HCT116 (cell line): Measurements from ENCODE around the gene DNAAF5. TPM values are rescaled to one million over a fixed set of nuclear protein-coding genes. Genes with fewer than 3 reads are reported as not detected.

ENCODE experiments used
- ATAC-seq: fragments of 200-7000 bp; cut with Tn5 transposase; 2 replicates; pipeline ENCODE4 v1.9.1; 2020; ENCODE audit warnings: mild to moderate bottlenecking, moderate library complexity
- BruUV-seq: library from RNA; stranded (reverse); fragments of 400-500 nt; replicated peaks from 2 replicates; lab custom pipeline; 2021; lab: Mats Ljungman, UMichigan
- CTCF ChIA-PET: fragments of 300-600 bp; sonication (Branson Sonifier 250); formaldehyde crosslinking; loops from one replicate; lab custom pipeline; 2021; ENCODE audit warnings: antibody characterized with exemption; lab: Charles Lee
- POLR2A ChIA-PET: fragments of 300-600, 350-600 bp; sonication (Branson Sonifier 250); formaldehyde crosslinking; loops from one replicate; lab custom pipeline; 2021; ENCODE audit warnings: antibody characterized with exemption; lab: Charles Lee
- RAD21 ChIA-PET, 2 experiments: fragments of 300-600 bp; sonication (Branson Sonifier 250); formaldehyde crosslinking; loops; one replicate each; lab custom pipeline; 2023; ENCODE audit warnings: low total read pairs in 2 of 2; ENCODE audit not compliant: uncharacterized antibody in 2 of 2, unreplicated experiment in 2 of 2, low non-redundant PET in 1 of 2; lab: Charles Lee
- DNase-seq: peaks from one replicate; pipeline ENCODE4 v3.0.0-alpha.2; 2010; ENCODE audit warnings: low read depth, low spot score
- H2AFZ ChIP-seq: fragments of 200-600 bp; shearing (Covaris generic), sonication (generic); 2 replicates; pipeline ENCODE4 v1.6.1; 2017; ENCODE audit warnings: low read depth, mixed run types, mixed read lengths, antibody characterized with exemption, low read length; ENCODE audit not compliant: poor library complexity, severe bottlenecking
- H3K27ac ChIP-seq: 2 replicates; pipeline ENCODE4 v1.5.1; 2012; ENCODE audit warnings: low read depth, low read length
- H3K27me3 ChIP-seq: fragments of 200-600 bp; sonication (generic); 2 replicates; pipeline ENCODE4 v1.6.1; 2016; ENCODE audit warnings: mixed run types, low read length, mixed read lengths; ENCODE audit not compliant: insufficient read depth
- H3K36me3 ChIP-seq, 2 experiments: fragments of 200-500 bp in 1 of 2; fragments of 200-600 bp in 1 of 2; sonication (Bioruptor generic) in 1 of 2; sonication (generic) in 1 of 2; 2 replicates each; pipeline versions ENCODE4 v1.5.1 to v1.6.1; 2014 to 2016; ENCODE audit warnings: low read length in 2 of 2, inconsistent platforms in 1 of 2, mixed read lengths in 1 of 2, mixed run types in 1 of 2; ENCODE audit not compliant: insufficient read depth in 2 of 2, control insufficient read depth in 1 of 2
- H3K4me1 ChIP-seq, 2 experiments: fragments of 200-600 bp in 1 of 2; sonication (generic) in 1 of 2; 2 replicates each; pipeline versions ENCODE4 v1.5.1 to v1.6.1; 2012 to 2017; ENCODE audit warnings: low read length in 2 of 2, inconsistent platforms in 1 of 2, mild to moderate bottlenecking in 1 of 2, mixed read lengths in 1 of 2, mixed run types in 1 of 2, moderate library complexity in 1 of 2; ENCODE audit not compliant: insufficient read depth in 2 of 2, control insufficient read depth in 1 of 2
- H3K4me2 ChIP-seq: fragments of 200-600 bp; sonication (generic); 2 replicates; pipeline ENCODE4 v1.6.1; 2017; ENCODE audit warnings: mixed run types, low read length, mixed read lengths
- H3K4me3 ChIP-seq, 2 experiments: fragments of 200-600 bp in 1 of 2; sonication (generic) in 1 of 2; replicated peaks in 1 of 2; 2 replicates each; pipeline ENCODE4 v1.5.1; 2011 to 2016; ENCODE audit warnings: low read length in 2 of 2, control low read depth in 1 of 2, low read depth in 1 of 2, mild to moderate bottlenecking in 1 of 2, mixed read lengths in 1 of 2, mixed run types in 1 of 2
- H3K79me2 ChIP-seq: fragments of 200-600 bp; sonication (generic); 2 replicates; pipeline ENCODE4 v1.6.1; 2017; ENCODE audit warnings: mild to moderate bottlenecking, mixed run types, low read length, moderate library complexity, mixed read lengths; ENCODE audit not compliant: insufficient read depth
- H3K9ac ChIP-seq: fragments of 200-600 bp; sonication (generic); 2 replicates; pipeline ENCODE4 v1.6.1; 2016; ENCODE audit warnings: low read length, mixed read lengths
- H3K9me2 ChIP-seq: fragments of 200-600 bp; sonication (generic), shearing (Covaris generic); 2 replicates; pipeline ENCODE4 v1.6.1; 2017; ENCODE audit warnings: mixed run types, mild to moderate bottlenecking, moderate library complexity; ENCODE audit not compliant: insufficient read depth
- H3K9me3 ChIP-seq, 2 experiments: fragments of 200-500 bp in 1 of 2; fragments of 200-600 bp in 1 of 2; sonication (Bioruptor generic) in 1 of 2; sonication (generic) in 1 of 2; 2 replicates each; pipeline ENCODE4 v1.6.1; 2014 to 2017; ENCODE audit warnings: low read length in 2 of 2, mixed read lengths in 2 of 2, inconsistent platforms in 1 of 2, low read depth in 1 of 2, mild to moderate bottlenecking in 1 of 2, mixed run types in 1 of 2, moderate library complexity in 1 of 2; ENCODE audit not compliant: control insufficient read depth in 1 of 2, insufficient read depth in 1 of 2
- H4K20me1 ChIP-seq: fragments of 200-600 bp; sonication (generic), shearing (Covaris generic); 2 replicates; pipeline ENCODE4 v1.6.1; 2017; ENCODE audit warnings: mixed run types, mild to moderate bottlenecking, moderate library complexity; ENCODE audit not compliant: insufficient read depth
- ATF3 ChIP-seq: IDR thresholded peaks from 2 replicates; pipeline ENCODE4 v1.6.1; 2012
- CBX3 ChIP-seq: IDR thresholded peaks from 2 replicates; pipeline ENCODE4 v1.6.1; 2012; ENCODE audit warnings: low read depth
- CEBPB ChIP-seq: IDR thresholded peaks from 2 replicates; pipeline ENCODE4 v1.6.1; 2012; ENCODE audit warnings: low read depth
- CTCF ChIP-seq, 3 experiments: fragments of 200-600 bp in 1 of 3; sonication (generic) in 1 of 3; IDR thresholded peaks in 2 of 3; conservative IDR thresholded peaks in 1 of 3; 2 replicates each; pipeline ENCODE4 v1.5.1; 2012 to 2017; ENCODE audit warnings: low read depth in 2 of 3, low read length in 2 of 3, antibody characterized with exemption in 1 of 3, borderline replicate concordance in 1 of 3, control low read depth in 1 of 3, mild to moderate bottlenecking in 1 of 3, mixed read lengths in 1 of 3, mixed run types in 1 of 3, moderate library complexity in 1 of 3; ENCODE audit not compliant: insufficient read depth in 1 of 3
- EGR1 ChIP-seq: IDR thresholded peaks from 2 replicates; pipeline ENCODE4 v1.6.1; 2012; ENCODE audit warnings: low read depth
- ELF1 ChIP-seq: IDR thresholded peaks from 2 replicates; pipeline ENCODE4 v1.6.1; 2012; ENCODE audit warnings: low read depth, borderline replicate concordance
- EZH2 ChIP-seq: fragments of 200-600 bp; sonication (generic); IDR thresholded peaks from 2 replicates; pipeline ENCODE4 v1.6.1; 2017; ENCODE audit warnings: antibody characterized with exemption, mixed run types
- EZH2phosphoT487 ChIP-seq: fragments of 200-600 bp; IDR thresholded peaks from 2 replicates; pipeline ENCODE4 v1.6.1; 2018; ENCODE audit warnings: antibody characterized with exemption, borderline replicate concordance
- JUND ChIP-seq: IDR thresholded peaks from 2 replicates; pipeline ENCODE4 v1.6.1; 2012
- MAX ChIP-seq: IDR thresholded peaks from 2 replicates; pipeline ENCODE4 v1.6.1; 2012
- POLR2A ChIP-seq: IDR thresholded peaks from 2 replicates; pipeline ENCODE4 v1.7.0; 2011; ENCODE audit warnings: borderline replicate concordance; ENCODE audit not compliant: insufficient read depth, insufficient read length; ENCODE audit errors: extremely low read depth
- RAD21 ChIP-seq: IDR thresholded peaks from 2 replicates; pipeline ENCODE4 v1.6.1; 2012; ENCODE audit warnings: low read depth, mild to moderate bottlenecking
- REST ChIP-seq: IDR thresholded peaks from 2 replicates; pipeline ENCODE4 v1.6.1; 2012; ENCODE audit warnings: low read depth
- SIN3A ChIP-seq: IDR thresholded peaks from 2 replicates; pipeline ENCODE4 v1.6.1; 2012; ENCODE audit warnings: low read depth
- SP1 ChIP-seq: IDR thresholded peaks from 2 replicates; pipeline ENCODE4 v1.6.1; 2012; ENCODE audit warnings: low read depth
- TCF7L2 ChIP-seq: IDR thresholded peaks from 2 replicates; pipeline ENCODE4 v1.7.0; 2011; ENCODE audit warnings: borderline replicate concordance, inconsistent platforms; ENCODE audit not compliant: insufficient read depth, insufficient read length; ENCODE audit errors: extremely low read depth
- ZBTB33 ChIP-seq: IDR thresholded peaks from 2 replicates; pipeline ENCODE4 v1.6.1; 2011; ENCODE audit warnings: mild to moderate bottlenecking, low read length, moderate library complexity; ENCODE audit not compliant: insufficient replicate concordance; ENCODE audit errors: extremely low read depth
- ZFX ChIP-seq: fragments of 450-650 bp; IDR thresholded peaks from 2 replicates; pipeline ENCODE4 v1.6.1; 2017
- ZNF274 ChIP-seq: fragments of 200-500 bp; sonication (Bioruptor generic); IDR thresholded peaks from 2 replicates; pipeline ENCODE4 v1.6.1; 2014; ENCODE audit warnings: mild to moderate bottlenecking, low read depth, low read length, inconsistent platforms
- intact Hi-C: fragments of 100-400 bp; cut with micrococcal nuclease; formaldehyde crosslinking; loops from 2 replicates; pipeline ENCODE4 v1.10.0; 2022
- total RNA-seq: library from RNA; stranded (reverse); gene quantifications from one replicate; pipeline ENCODE4 v1.2.1, GENCODE V29; 2021; ENCODE audit not compliant: unreplicated experiment

Gene DNAAF5
- total RNA-seq, 1 experiment from 2014 or later: 69.4 TPM

- no peaks in the 10 kb centered on the region for H3K27me3 ChIP-seq
- H3K4me1 ChIP-seq: no peaks in the 10 kb centered on the region
- no peaks in the 10 kb centered on the region for H4K20me1 ChIP-seq
- intact Hi-C loops: no loop called here
- no TSS peak for BruUV-seq
- TF ChIP-seq ZNF274: no peak
- TF ChIP-seq REST: no peak
- no peak for TF ChIP-seq CTCF (IDR thresholded peaks at IDR 0.05 in 2 of 3, conservative IDR thresholded peaks at IDR 0.05 in 1 of 3; ENCODE audit: borderline replicate concordance in 1 of 3, insufficient read depth in 1 of 3, low read depth in 2 of 3, low read length in 2 of 3)
- TF ChIP-seq ZFX: no peak
- TF ChIP-seq RAD21: no peak
- TF ChIP-seq EGR1: no peak
- TF ChIP-seq CBX3: no peak
- TF ChIP-seq POLR2A: no peak
- no peak for TF ChIP-seq EZH2phosphoT487
- no peak for TF ChIP-seq ZBTB33
- TF ChIP-seq ATF3: no peak
- TF ChIP-seq CEBPB: no peak
- TF ChIP-seq ELF1: no peak
- no peak for TF ChIP-seq EZH2
- no peak for TF ChIP-seq SP1
- no peak for TF ChIP-seq JUND
- no peak for TF ChIP-seq SIN3A
- no peak for TF ChIP-seq TCF7L2
- TF ChIP-seq MAX: no peak
- no peaks in the 10 kb centered on the region for H3K9me2 ChIP-seq
- H3K9me3 ChIP-seq: no peaks in the 10 kb centered on the region
- ATAC-seq (no peak), DNase-seq (no peak)
- ChIA-PET RAD21 (no interaction called here), POLR2A (no interaction called here), CTCF (no interaction called here)
- peaks cover 3% of the 10 kb centered on the region; the same call in 1 of the 2 replicates for H3K79me2 ChIP-seq
- no peak overlapping the region for H3K9ac ChIP-seq
- H3K4me2 ChIP-seq: no peak overlapping the region
- H3K4me3 ChIP-seq: no peak overlapping the region
- no peak overlapping the region for H3K27ac ChIP-seq
- peaks cover 22 to 26% of the 10 kb centered on the region in 2 experiments; a peak in 3 of 4 replicates for H3K36me3 ChIP-seq
- no peak overlapping the region for H2AFZ ChIP-seq
These were observed 41.6 kb downstream of the DNAAF5 start for GRCh38 chr7:767941-768731.
